ENCODE measurements around the gene P2RX2. TPM values are rescaled to one million over a fixed set of nuclear protein-coding genes. Genes with fewer than 3 reads are reported as not detected.

Gene P2RX2
- total RNA-seq, 2 donors from 2014 or later = not detected

GRCh38 chr12:132635076-132635955 is 16.7 kb downstream of the P2RX2 start:
- Histone ChIP-seq H3K4me1 (ENCODE audit: control insufficient read depth in 1 of 2, low read depth in 2 of 2) (no peaks in the 10 kb centered on the region), H3K4me3 (no peak overlapping the region), H3K9me3 (no peaks in the 10 kb centered on the region), H3K27me3 (replicated peaks; ENCODE audit: insufficient read depth) (no peaks in the 10 kb centered on the region), H3K36me3 (peaks cover 50% of the 10 kb centered on the region), H3K27ac (no peak overlapping the region)
- TF ChIP-seq CTCF (IDR thresholded peaks at IDR 0.05) = no peak
- no peak for DNase-seq (ENCODE audit: low spot score)
- no peak for ATAC-seq (ENCODE audit: insufficient number of reproducible peaks, low FRiP score, low read depth)

- Histone ChIP-seq H3K4me1 (ENCODE audit: control insufficient read depth in 1 of 2, low read depth in 2 of 2) (no peaks in the 10 kb centered on the region), H3K27me3 (replicated peaks; ENCODE audit: insufficient read depth) (no peaks in the 10 kb centered on the region), H3K36me3 (peaks cover 51% of the 10 kb centered on the region), H3K27ac (no peak overlapping the region), H3K9me3 (no peaks in the 10 kb centered on the region), H3K4me3 (no peak overlapping the region)
- no peak for ATAC-seq (ENCODE audit: insufficient number of reproducible peaks, low FRiP score, low read depth)
- no peak for TF ChIP-seq CTCF (IDR thresholded peaks at IDR 0.05)
- DNase-seq (ENCODE audit: low spot score) = no peak
These were observed 19.2 kb downstream of the P2RX2 start for GRCh38 chr12:132637811-132638210.

- ATAC-seq (ENCODE audit: insufficient number of reproducible peaks, low FRiP score, low read depth) = no peak
- peak; percentile 26 for TF ChIP-seq CTCF (IDR thresholded peaks at IDR 0.05)
- Histone ChIP-seq H3K9me3 (no peaks in the 10 kb centered on the region), H3K27me3 (replicated peaks; ENCODE audit: insufficient read depth) (no peaks in the 10 kb centered on the region), H3K4me1 (ENCODE audit: control insufficient read depth in 1 of 2, low read depth in 2 of 2) (no peaks in the 10 kb centered on the region), H3K4me3 (no peak overlapping the region), H3K27ac (no peak overlapping the region), H3K36me3 (peaks cover 56% of the 10 kb centered on the region)
- no peak for DNase-seq (ENCODE audit: low spot score)
These were observed 20.2 kb downstream of the P2RX2 start for GRCh38 chr12:132638541-132639408.

GRCh38 chr12:132639956-132640520 is 21.5 kb downstream of the P2RX2 start:
- no peak for DNase-seq (ENCODE audit: low spot score)
- no peak overlapping the region for H3K4me3 ChIP-seq
- no peaks in the 10 kb centered on the region for H3K4me1 ChIP-seq (ENCODE audit: control insufficient read depth in 1 of 2, low read depth in 2 of 2)
- H3K27me3 ChIP-seq (replicated peaks; ENCODE audit: insufficient read depth) = no peaks in the 10 kb centered on the region
- no peak for ATAC-seq (ENCODE audit: insufficient number of reproducible peaks, low FRiP score, low read depth)
- no peaks in the 10 kb centered on the region for H3K9me3 ChIP-seq
- H3K27ac ChIP-seq = no peak overlapping the region
- TF ChIP-seq CTCF (IDR thresholded peaks at IDR 0.05) = no peak
- H3K36me3 ChIP-seq = peaks cover 48% of the 10 kb centered on the region

GRCh38 chr12:132640936-132641335 is 22.4 kb downstream of the P2RX2 start:
- peaks cover 39% of the 10 kb centered on the region for H3K36me3 ChIP-seq
- no peak overlapping the region for H3K4me3 ChIP-seq
- H3K9me3 ChIP-seq = no peaks in the 10 kb centered on the region
- H3K27me3 ChIP-seq (replicated peaks; ENCODE audit: insufficient read depth) = no peaks in the 10 kb centered on the region
- H3K4me1 ChIP-seq (ENCODE audit: control insufficient read depth in 1 of 2, low read depth in 2 of 2) = no peaks in the 10 kb centered on the region
- ATAC-seq (ENCODE audit: insufficient number of reproducible peaks, low FRiP score, low read depth) = no peak
- DNase-seq (ENCODE audit: low spot score) = no peak
- TF ChIP-seq CTCF (IDR thresholded peaks at IDR 0.05) = no peak
- H3K27ac ChIP-seq = no peak overlapping the region
